Activated CD8-positive, alpha-beta memory T cell treated with anti-CD3 and anti-CD28 coated beads for 4 hours (primary cell): ENCODE data around the gene CYP4A22.
"Not testable (repeated sequence)": the region's sequence is repeated elsewhere in the genome, so short reads cannot be mapped to it uniquely, and the experiment has no call there.

ENCODE experiments used
- DNase-seq, 2 donors: peaks; one replicate each; pipeline ENCODE4 v3.0.0-alpha.2; 2020; ENCODE audit warnings: low read depth in 2 of 2

The CYP4A22 gene

GRCh38 chr1:47137198-47137597 is at the start of gene CYP4A22:
Gene CYP4A22, plus strand, starts transcription at chr1:47137441. Its CDS starts 45 bp downstream, at chr1:47137486.
- no peak for DNase-seq

DNA sequence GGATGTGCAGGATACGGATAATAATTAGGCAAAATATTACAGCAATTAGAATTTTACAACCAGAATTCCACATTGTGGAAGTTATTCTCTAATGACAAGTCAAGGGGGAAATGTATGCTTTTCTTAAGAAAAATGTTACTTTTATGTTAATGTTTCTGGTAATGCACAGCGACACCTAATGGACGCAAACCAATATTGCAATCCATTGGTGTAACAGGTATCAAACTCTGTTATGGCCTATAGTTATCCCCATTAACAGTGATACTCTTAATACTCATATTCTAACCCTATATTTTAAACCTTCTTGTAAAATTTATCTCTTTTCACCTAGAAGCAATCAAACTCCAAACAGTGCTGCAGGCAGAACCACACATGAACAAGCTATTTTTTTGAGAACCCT is 47.9 kb upstream of the CYP4A22 start:
- DNase-seq, result not testable (repeated sequence)

GRCh38 chr1:47091476-47091875 is 45.8 kb upstream of the CYP4A22 start:
- not testable (repeated sequence) for DNase-seq

DNA sequence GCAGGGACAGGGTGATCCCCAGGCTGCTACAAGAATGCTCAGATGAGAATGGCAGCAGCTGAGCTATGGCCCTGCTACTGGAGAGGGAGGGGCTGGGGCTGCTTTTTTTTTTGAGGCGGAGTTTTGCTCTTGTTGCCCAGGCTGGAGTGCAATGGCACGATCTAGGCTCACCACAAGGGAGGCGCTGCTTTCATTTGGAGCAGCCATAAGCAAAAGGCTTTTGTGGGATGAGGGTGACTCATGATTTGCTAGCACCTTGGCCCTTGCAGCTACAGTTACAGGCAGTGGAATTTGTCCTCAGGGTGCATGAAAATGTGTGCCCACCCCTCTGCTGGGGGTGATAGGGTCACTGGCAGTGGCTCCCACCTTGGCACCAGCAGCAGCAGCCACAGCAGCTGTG is 32.4 kb upstream of the CYP4A22 start:
- DNase-seq, result no peak

GRCh38 chr1:47106792-47107191 is 30.4 kb upstream of the CYP4A22 start:
- DNase-seq, result no peak

- DNase-seq, result not testable (repeated sequence)
Measured at GRCh38 chr1:47107851-47108574, 29.2 kb upstream of the CYP4A22 start.

DNA sequence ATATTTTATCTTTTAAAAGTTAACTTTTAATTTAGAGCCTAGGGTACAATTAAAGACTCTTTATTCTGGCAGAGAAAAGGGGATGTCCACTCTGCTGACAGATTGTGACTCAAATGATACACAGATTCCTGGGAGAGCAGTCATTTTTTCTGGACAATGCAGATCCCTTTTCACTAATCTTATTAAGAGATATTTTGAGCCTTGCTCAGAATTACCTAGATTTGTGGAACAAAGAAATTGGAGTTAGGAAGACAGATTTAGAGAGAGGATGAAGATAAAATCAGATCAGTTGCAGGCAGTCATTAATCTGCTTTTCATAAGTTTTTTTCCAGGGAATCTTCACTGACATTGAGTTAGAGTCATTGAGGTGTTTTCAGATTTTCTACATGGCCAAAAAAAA is 27.8 kb upstream of the CYP4A22 start:
- DNase-seq, result not testable (repeated sequence)

GRCh38 chr1:47113178-47113577 is 24.1 kb upstream of the CYP4A22 start:
- no peak for DNase-seq

- not testable (repeated sequence) for DNase-seq
Measured at GRCh38 chr1:47121039-47121438, 16.2 kb upstream of the CYP4A22 start.

DNA sequence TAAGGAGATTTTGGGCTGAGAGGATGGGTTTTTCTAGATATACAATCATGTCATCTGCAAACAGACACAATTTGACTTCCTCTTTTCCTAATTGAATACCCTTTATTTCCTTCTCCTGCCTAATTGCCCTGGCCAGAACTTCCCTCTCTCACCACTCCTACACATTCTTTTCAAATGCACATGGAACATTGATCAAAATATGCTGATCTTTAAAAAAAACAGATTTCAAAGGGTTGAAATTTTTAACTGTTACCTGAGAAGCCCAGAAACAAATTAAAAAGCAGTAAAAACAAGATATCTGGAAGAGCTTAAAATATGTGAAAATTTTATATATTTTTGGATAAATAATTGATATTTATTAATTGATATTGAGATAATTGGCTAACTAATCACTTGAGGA is 12.4 kb upstream of the CYP4A22 start:
- DNase-seq, result not testable (repeated sequence)

- DNase-seq, result not testable (repeated sequence)
Measured at GRCh38 chr1:47126997-47127396, 10.2 kb upstream of the CYP4A22 start.

DNA sequence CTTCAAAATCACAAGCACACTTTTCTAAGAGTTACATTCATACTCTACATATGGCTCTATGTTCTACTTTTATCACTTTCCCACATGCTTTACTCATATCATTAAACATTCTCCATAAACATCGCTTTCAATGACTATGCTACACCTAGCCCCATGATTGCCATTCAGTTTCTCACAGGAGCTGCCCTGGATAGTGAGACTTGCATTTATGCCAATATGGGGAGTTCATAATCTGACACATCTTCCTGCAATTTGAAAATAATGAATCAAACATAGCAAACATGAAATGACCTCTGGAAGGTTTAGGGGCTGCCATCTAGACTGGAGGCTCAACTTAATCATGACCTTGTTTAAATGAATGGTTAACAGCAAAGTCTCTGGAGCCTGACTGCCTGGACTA is 9.0 kb upstream of the CYP4A22 start:
- no peak for DNase-seq

DNA sequence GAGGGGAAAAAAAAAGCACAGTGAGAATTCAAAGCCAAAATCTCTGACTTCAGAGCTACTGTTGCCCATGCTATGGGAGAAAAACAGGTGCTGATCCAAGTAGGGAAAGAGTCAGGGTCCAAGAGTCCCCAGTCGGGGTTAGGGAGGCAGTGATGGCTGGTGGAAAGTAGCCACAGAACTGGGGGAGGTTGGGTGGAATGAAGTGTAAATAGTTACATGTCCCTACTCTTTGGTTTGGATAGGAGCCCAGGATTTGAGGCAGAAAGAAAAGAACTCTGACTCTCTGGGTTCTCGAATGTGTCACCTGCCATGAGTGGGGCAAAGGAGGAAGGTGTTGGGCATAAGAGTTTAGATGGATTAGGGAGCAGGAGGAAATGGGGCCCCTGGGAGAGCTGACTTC is 8.4 kb upstream of the CYP4A22 start:
- not testable (repeated sequence) for DNase-seq

DNA sequence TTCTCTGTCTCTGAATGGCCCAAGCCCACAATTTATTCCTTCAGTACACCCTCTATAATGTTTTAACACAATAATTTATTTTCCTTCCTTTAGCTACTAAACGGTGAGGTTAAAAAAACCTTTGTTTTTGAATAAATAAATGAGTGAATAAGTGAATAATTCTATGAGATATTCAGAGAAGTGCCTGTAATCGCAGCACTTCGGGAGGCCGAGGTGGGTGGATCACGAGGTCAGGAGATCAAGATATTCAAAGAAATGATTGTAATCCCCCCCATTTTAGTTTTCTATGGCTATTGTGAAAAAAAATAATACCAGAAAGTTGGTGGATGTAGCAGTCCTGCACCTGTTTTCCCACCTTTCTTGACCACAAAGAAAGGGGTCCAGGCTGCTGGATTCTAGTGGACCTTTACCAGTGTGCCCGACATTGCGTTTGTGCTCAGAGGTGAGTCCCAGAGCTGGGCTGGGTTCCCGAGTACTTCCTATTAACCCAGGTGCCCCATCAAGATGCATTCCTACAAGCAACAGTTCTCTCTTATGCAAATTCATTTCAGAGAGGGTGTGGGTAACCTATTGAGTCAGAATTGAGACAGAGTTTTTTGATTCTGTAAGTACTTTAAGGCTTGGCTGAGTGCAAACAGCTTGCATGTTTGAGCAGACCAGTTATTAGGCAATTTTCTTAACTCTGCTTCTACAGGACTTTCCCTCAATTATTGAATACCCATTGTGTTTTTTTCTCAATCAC is 7.6 kb upstream of the CYP4A22 start:
- DNase-seq, result not testable (repeated sequence)

DNA sequence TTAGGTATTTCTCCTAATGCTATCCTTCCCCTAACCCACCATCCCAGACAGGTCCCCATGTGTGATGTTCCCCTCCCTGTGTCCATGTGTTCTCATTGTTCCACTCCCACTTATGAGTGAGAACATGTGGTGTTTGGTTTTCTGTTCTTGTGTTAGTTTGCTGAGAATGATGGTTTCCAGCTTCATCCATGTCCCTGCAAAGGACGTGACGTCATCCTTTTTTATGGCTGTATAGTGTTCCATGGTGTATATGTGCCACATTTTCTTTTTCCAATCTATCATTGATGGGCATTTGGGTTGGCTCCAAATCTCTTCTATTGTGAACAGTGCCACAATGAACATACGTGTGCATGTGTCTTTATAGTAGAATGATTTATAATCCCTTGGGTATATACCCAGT is 4.6 kb upstream of the CYP4A22 start:
- DNase-seq, result not testable (repeated sequence)

- DNase-seq, result no peak
Measured at GRCh38 chr1:47137925-47138615, 829 bp downstream of the CYP4A22 start.

- not testable (repeated sequence) for DNase-seq
Measured at GRCh38 chr1:47140358-47140757, 3.1 kb downstream of the CYP4A22 start.

DNA sequence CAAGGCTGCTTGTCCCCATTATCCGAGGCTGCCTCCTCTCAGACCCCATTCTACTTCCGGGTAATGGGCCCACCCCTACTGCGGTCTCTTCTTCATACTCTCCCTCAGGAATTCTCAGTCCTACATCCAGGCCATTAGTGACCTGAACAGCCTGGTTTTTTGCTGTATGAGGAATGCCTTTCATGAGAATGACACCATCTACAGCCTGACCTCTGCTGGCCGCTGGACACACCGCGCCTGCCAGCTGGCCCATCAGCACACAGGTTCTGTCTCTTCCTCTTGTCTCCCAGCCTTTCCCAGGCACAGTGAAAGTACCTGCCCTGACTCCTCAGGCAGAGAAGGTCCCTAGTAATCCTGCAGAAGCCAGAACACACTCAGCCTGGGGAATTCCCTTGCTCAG is 6.4 kb downstream of the CYP4A22 start:
- DNase-seq, result not testable (repeated sequence)

- DNase-seq, result not testable (repeated sequence)
Measured at GRCh38 chr1:47146495-47146894, 9.3 kb downstream of the CYP4A22 start.

- no peak for DNase-seq
Measured at GRCh38 chr1:47147047-47147785, 10.0 kb downstream of the CYP4A22 start.

DNA sequence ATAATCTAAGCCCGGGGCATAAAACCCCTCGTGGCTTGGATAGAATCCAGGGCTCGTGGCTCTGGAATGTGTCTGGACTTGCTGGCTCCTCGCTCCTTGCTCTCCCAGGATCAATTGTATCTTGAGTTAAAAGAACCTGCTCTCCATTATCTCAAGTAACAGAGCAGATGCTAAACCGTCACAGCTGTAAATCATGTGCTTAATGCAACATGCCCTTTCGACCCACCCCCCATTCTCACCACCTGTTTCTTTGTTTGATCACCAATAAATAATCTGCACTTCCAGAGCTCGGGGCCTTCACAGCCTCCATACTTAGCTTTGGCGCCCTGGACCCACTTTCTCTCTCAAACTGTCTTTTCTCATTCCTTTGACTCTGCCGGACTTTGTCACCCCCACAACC is 11.9 kb downstream of the CYP4A22 start:
- not testable (repeated sequence) for DNase-seq

GRCh38 chr1:47156457-47156856 is 19.2 kb downstream of the CYP4A22 start:
- not testable (repeated sequence) for DNase-seq
